Measurements from ENCODE around the gene NAMPT. TPM values are rescaled to one million over a fixed set of nuclear protein-coding genes. Genes with fewer than 3 reads are reported as not detected.

NAMPT gene
- total RNA-seq, 1 experiment from 2014 or later, result 39.7 TPM

Other genes with a start within 250 kb of the NAMPT start
- gene SYPL1, start 172.7 kb downstream of the NAMPT start, total RNA-seq (2014; rRNA removed; shearing (Covaris generic); ENCODE audit: low replicate concordance), result 27.7 and 42.8 TPM in 2 replicates

Data from MG63 (cell line).